A673 (cell line): ENCODE results near the gene RNF151. TPM values are rescaled to one million over a fixed set of nuclear protein-coding genes. Genes with fewer than 3 reads are reported as not detected.
A peak's percentile ranks its signal among the peaks of the same experiment; 100 is the strongest.

Experiments used
- BruUV-seq: library from RNA; stranded (reverse); fragments of 400-500 nt; replicated peaks from 2 replicates; lab custom pipeline; 2021; lab: Mats Ljungman, UMichigan
- CTCF ChIA-PET: fragments of 300-600 bp; sonication (Branson Sonifier 250); formaldehyde crosslinking; loops from one replicate; lab custom pipeline; 2022; ENCODE audit warnings: antibody characterized with exemption; lab: Charles Lee
- POLR2A ChIA-PET: fragments of 300-600 bp; sonication (Branson Sonifier 250); formaldehyde crosslinking; loops from one replicate; lab custom pipeline; 2022; ENCODE audit warnings: antibody characterized with exemption; ENCODE audit not compliant: low non-redundant PET; lab: Charles Lee
- DNase-seq: peaks from one replicate; pipeline ENCODE4 v3.0.0-alpha.2; 2015; ENCODE audit warnings: low spot score
- H3K27ac ChIP-seq: fragments of 200-600 bp; sonication (generic); 2 replicates; pipeline ENCODE4 v1.5.1; 2016; ENCODE audit warnings: mixed run types, low read depth, mild to moderate bottlenecking, mixed read lengths, antibody characterized with exemption, low read length; ENCODE audit not compliant: poor library complexity, severe bottlenecking
- H3K27me3 ChIP-seq: fragments of 200-600 bp; sonication (generic); replicated peaks from 2 replicates; pipeline ENCODE4 v1.6.1; 2017; ENCODE audit warnings: mixed run types, low read depth, mild to moderate bottlenecking, mixed read lengths, antibody characterized with exemption, low read length; ENCODE audit not compliant: insufficient read depth, poor library complexity
- H3K36me3 ChIP-seq: fragments of 200-600 bp; sonication (generic); 2 replicates; pipeline ENCODE4 v1.6.1; 2016; ENCODE audit warnings: mixed run types, mild to moderate bottlenecking, mixed read lengths, antibody characterized with exemption, low read length; ENCODE audit not compliant: insufficient read depth, poor library complexity, severe bottlenecking
- H3K4me1 ChIP-seq: fragments of 200-600 bp; sonication (generic); 2 replicates; pipeline ENCODE4 v1.6.1; 2017; ENCODE audit warnings: mixed run types, mild to moderate bottlenecking, mixed read lengths, antibody characterized with exemption, low read length; ENCODE audit not compliant: insufficient read depth, poor library complexity, severe bottlenecking
- H3K4me3 ChIP-seq: fragments of 200-600 bp; sonication (generic); 2 replicates; pipeline ENCODE4 v1.5.1; 2016; ENCODE audit warnings: low read depth, mixed run types, mild to moderate bottlenecking, mixed read lengths, low read length; ENCODE audit not compliant: poor library complexity, severe bottlenecking
- H3K9me3 ChIP-seq: fragments of 200-600 bp; sonication (generic); 2 replicates; pipeline ENCODE4 v1.6.1; 2016; ENCODE audit warnings: mixed run types, low read depth, mild to moderate bottlenecking, mixed read lengths, antibody characterized with exemption, low read length; ENCODE audit not compliant: poor library complexity, severe bottlenecking
- EZH2 ChIP-seq: fragments of 200-600 bp; sonication (generic); IDR thresholded peaks from 2 replicates; pipeline ENCODE4 v1.6.1; 2017; ENCODE audit warnings: borderline replicate concordance, low read depth, mild to moderate bottlenecking, mixed read lengths, antibody characterized with exemption, low read length; ENCODE audit not compliant: poor library complexity, severe bottlenecking
- intact Hi-C: fragments of 100-400 bp; cut with micrococcal nuclease; formaldehyde crosslinking; loops from one replicate; pipeline ENCODE4 v1.10.0; 2022; ENCODE audit not compliant: unreplicated experiment
- total RNA-seq: library from RNA; stranded (reverse); gene quantifications from 2 replicates; pipeline ENCODE4 v1.2.3, GENCODE V29; 2021
- TF ChIP-seq, protein P1 (sequence below): fragments of 300-800, 200-600 bp; sonication (generic); conservative IDR thresholded peaks from 2 replicates; pipeline ENCODE4 v1.5.1; 2017; ENCODE audit warnings: low read depth, mild to moderate bottlenecking, antibody characterized with exemption, low read length, moderate library complexity, mixed read lengths

Gene RNF151
- total RNA-seq, 1 experiment from 2014 or later = not detected

DNA sequence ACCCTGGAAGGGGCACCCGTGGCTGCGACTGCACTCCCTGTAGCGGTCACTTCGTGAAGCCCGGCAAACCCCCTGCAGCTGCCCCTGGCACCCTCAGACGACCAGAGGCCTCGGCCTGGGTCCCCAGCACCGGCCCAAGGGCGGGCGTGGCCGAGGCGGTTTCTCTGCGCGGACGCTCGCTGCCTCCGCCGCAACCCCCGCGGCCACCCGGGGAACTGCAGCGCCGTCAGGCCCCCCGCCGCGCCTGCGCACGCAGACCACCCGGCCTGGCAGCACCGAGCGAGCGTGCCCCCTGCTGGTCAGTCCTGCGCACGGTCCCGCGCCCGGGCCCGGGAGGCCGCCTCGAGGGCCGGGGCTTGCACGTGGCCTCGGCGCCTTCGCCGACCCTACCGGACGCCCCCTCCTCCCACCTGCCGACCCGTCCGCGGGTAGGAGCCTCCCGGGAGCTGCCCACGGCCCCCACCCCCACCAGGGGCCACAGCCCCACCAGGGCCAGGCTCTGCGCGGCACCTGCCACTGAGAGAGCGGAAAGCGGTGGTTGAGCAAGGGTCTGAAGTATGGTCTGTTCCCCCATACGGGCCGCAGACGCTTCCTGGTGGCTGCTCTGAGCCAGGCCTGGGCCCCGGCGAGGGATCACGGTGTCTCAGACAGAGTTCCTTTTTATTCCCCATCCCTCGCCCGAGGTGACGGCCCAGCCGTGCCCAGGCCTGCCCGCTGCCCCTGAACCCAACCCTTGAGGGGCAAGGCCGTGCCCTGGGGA lies 36.9 kb upstream of the RNF151 start:
- intact Hi-C loops = loop anchor here (5.0 kb wide), 1 partner anchor 62 kb away; no protein-coding TSS in a partner anchor
- peak overlapping the region; percentile 58 for H3K27ac ChIP-seq
- peak; percentile 89 for DNase-seq
- ChIA-PET CTCF (interaction anchor here (0.5 kb wide), 1 partner anchor 615 kb away, joined by 8 read pairs; no protein-coding TSS in a partner anchor), POLR2A (no interaction called here)
- no peak for TF ChIP-seq EZH2
- TF ChIP-seq, protein P1, sequence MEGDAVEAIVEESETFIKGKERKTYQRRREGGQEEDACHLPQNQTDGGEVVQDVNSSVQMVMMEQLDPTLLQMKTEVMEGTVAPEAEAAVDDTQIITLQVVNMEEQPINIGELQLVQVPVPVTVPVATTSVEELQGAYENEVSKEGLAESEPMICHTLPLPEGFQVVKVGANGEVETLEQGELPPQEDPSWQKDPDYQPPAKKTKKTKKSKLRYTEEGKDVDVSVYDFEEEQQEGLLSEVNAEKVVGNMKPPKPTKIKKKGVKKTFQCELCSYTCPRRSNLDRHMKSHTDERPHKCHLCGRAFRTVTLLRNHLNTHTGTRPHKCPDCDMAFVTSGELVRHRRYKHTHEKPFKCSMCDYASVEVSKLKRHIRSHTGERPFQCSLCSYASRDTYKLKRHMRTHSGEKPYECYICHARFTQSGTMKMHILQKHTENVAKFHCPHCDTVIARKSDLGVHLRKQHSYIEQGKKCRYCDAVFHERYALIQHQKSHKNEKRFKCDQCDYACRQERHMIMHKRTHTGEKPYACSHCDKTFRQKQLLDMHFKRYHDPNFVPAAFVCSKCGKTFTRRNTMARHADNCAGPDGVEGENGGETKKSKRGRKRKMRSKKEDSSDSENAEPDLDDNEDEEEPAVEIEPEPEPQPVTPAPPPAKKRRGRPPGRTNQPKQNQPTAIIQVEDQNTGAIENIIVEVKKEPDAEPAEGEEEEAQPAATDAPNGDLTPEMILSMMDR = peak; percentile 69
- H3K4me1 ChIP-seq = peaks cover 5% of the 10 kb centered on the region
- H3K36me3 ChIP-seq = no peaks in the 10 kb centered on the region
- no peaks in the 10 kb centered on the region for H3K9me3 ChIP-seq
- BruUV-seq = no TSS peak
- H3K4me3 ChIP-seq = peak overlapping the region; percentile 48
- no peaks in the 10 kb centered on the region for H3K27me3 ChIP-seq

DNA sequence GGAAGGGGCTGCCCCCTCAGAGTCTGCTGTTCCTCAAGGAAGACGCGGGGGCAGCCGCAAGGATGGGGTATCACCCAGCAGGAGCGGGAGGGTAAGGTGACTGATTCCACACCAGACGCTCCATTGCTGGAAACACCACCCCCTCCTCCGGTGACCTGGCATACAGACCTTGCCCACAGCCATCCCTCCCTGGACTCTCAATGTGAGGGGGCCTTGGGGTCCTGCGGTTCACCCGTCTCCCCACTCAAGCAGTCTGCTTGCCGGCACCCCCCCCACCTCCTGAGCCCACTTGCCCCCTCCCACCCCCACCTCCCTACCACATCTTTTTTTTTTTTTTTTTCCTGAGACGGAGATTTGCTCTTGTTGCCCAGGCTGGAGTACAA lies 36.3 kb upstream of the RNF151 start:
- no peaks in the 10 kb centered on the region for H3K27me3 ChIP-seq
- ChIA-PET POLR2A (no interaction called here), CTCF (no interaction called here)
- no peak overlapping the region for H3K27ac ChIP-seq
- intact Hi-C loops = no loop called here
- TF ChIP-seq, protein P1 = no peak
- no peak for TF ChIP-seq EZH2
- BruUV-seq = no TSS peak
- peaks cover 5% of the 10 kb centered on the region for H3K4me1 ChIP-seq
- no peaks in the 10 kb centered on the region for H3K9me3 ChIP-seq
- no peak for DNase-seq
- no peaks in the 10 kb centered on the region for H3K36me3 ChIP-seq
- H3K4me3 ChIP-seq = no peak overlapping the region

DNA sequence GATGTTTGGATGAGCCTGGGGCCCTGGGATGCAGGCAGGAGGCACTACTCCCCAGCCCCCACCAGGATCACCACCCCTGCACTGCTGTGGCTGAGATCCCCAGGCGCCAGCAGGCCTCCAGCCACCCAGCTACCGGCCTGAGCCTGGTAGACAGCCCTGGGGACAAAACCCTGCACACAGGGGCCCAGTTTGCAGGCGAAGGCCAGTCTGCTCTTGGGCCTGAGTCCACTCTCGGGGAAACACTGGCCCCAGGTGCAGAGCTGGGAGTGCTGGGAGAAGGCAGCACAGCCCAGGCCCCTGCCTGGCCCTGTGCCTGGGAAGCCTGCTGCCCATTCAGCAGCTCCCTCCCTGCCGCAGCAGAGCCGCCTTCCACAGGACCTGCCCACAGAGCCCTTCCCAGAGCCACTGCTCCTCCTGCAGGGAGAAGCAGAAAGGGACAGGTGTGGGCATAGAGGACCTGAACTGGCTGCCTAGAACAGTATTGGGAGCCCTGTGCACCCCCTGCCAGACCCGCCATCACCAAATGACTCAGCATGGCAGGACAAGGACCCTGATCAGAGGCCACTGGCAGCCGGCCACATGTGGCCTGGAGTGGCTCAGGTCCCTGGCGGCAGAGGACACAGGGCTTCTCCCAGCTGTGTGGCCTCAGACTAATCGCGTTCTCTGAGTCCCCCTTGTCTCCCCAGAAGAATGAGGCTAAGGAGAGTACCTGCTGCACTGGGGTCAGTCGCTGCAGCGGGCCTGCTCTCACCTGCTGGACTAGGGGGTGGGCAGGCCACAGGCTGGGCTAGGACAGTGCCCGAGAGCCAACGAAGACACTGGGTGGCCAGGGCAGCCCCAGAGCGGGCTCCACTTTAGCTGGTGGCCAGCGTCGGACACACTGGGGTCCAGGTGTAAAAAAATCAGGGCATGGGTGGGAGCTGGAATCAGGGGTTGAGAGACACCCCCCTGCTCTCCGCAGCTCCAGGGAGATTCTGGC lies 34.3 kb upstream of the RNF151 start:
- intact Hi-C loops = no loop called here

More for the DNA sequence above, 34.3 kb upstream of the RNF151 start:
- no peaks in the 10 kb centered on the region for H3K27me3 ChIP-seq
- H3K27ac ChIP-seq = no peak overlapping the region
- POLR2A ChIA-PET = no interaction called here
- DNase-seq = no peak
- H3K36me3 ChIP-seq = no peaks in the 10 kb centered on the region
- BruUV-seq = no TSS peak
- no peak overlapping the region for H3K4me3 ChIP-seq
- CTCF ChIA-PET = no interaction called here
- H3K4me1 ChIP-seq = peaks cover 5% of the 10 kb centered on the region
- no peak for TF ChIP-seq EZH2
- no peaks in the 10 kb centered on the region for H3K9me3 ChIP-seq
